ENCODE measurements around the gene UFC1. TPM values are rescaled to one million over a fixed set of nuclear protein-coding genes. Genes with fewer than 3 reads are reported as not detected.

Gene UFC1
- total RNA-seq, 4 donors from 2014 or later, result 42.0 to 100 (median 82.5) TPM

DNA sequence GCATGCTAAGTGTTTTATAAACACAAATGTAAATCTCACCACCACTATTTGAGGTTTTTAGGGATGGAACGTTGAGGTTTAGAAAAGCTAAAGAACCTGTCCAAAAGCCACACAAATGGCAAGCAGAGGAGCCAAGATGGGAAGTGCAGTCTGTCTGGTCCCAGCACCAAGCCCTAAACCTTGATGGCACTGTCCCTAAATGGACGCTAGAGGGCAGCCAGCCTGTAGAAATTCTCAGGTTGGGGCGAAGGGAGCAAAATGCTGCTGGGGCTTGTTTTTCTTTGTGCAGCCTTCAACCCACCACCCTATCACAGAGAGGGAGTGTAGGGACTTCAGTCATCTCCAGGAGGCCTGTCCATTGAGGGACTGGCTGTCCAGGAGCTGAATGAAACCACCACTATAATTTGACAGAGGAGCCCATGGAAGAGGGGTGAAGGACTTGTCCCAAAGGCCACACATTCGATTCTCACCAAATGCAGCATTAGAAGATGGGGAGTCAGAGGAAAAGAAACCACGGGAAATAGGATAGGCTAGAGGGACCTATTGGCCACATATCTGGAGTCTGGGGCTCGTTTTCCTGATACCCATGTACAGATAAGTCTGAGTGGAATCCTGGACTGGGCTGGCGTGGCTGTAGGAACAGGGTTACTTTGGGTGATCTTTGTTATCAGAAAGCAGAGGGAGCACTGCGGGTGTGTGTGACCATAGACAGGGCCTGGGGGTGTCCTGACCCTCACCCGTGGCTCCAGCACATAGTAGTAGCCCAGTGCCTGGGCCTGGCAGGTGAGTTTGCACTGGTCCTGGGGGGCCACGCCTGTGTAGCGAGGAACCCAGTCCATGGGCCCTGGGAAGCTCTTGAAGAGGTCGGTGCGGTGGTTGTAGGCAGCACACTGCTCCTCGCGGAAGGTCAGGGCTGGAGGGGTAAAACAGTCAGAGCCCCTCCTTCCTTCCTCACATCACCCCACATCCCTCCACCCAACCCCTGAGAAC is 39.0 kb downstream of the UFC1 start:
- peak in 1 of 2 donors; percentile 69 for DNase-seq (ENCODE audit: low spot score in 2 of 2)
- WGBS, 2 donors, result 53 to 59% methylated on average over 14 to 15 of the region's 15 CpGs
- no peak for TF ChIP-seq POLR2A (IDR thresholded peaks at IDR 0.05)
- TF ChIP-seq, protein P1, sequence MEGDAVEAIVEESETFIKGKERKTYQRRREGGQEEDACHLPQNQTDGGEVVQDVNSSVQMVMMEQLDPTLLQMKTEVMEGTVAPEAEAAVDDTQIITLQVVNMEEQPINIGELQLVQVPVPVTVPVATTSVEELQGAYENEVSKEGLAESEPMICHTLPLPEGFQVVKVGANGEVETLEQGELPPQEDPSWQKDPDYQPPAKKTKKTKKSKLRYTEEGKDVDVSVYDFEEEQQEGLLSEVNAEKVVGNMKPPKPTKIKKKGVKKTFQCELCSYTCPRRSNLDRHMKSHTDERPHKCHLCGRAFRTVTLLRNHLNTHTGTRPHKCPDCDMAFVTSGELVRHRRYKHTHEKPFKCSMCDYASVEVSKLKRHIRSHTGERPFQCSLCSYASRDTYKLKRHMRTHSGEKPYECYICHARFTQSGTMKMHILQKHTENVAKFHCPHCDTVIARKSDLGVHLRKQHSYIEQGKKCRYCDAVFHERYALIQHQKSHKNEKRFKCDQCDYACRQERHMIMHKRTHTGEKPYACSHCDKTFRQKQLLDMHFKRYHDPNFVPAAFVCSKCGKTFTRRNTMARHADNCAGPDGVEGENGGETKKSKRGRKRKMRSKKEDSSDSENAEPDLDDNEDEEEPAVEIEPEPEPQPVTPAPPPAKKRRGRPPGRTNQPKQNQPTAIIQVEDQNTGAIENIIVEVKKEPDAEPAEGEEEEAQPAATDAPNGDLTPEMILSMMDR (IDR thresholded peaks at IDR 0.05), result peak in 2 of 3 donors; percentile 57 to 75
- intact Hi-C loops (cut with DNase I; ENCODE audit: low total_unique reads), result no loop called here
- H3K4me3 ChIP-seq (ENCODE audit: low read depth, poor library complexity, severe bottlenecking), result no peak overlapping the region

DNA sequence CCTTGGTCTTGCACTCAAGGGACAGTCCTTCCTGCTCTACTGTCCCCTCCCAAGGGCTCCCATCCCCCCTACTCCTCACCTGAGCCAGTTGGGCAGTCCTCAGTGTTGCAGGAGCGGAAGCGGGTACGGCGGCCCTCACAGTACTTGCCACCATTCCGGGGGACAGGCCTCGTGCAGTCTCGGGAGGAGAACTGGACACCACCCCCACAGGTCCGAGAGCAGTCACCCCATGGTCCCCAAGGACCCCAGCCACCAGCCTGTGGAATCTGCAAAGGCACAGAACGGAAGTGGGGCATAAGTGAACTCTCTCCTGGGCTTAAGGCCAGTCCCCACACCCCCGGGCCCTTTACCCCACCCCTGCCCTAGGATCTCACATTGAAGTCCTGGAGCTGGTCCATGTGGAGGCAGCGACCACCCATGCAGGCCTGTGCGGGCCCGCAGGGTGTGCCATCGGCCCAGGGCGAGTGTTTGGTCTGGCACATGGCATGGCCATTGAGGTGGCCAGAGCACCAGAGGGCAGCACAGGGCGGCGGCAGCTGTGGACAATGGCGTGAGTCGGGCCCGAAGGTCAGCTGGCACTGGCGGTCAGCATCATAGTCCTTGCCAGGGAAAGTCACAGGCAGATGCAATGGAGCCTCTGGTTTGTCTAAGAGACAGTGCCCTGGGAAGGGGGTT is 39.9 kb downstream of the UFC1 start:
- WGBS, 2 donors, result 67 to 69% methylated on average over 21 of the region's 21 CpGs
- intact Hi-C loops (cut with DNase I; ENCODE audit: low total_unique reads), result no loop called here
- TF ChIP-seq POLR2A (IDR thresholded peaks at IDR 0.05), result no peak
- TF ChIP-seq, protein P1 (IDR thresholded peaks at IDR 0.05), result no peak
- DNase-seq (ENCODE audit: low spot score in 2 of 2), result no peak
- H3K4me3 ChIP-seq (ENCODE audit: low read depth, poor library complexity, severe bottlenecking), result no peak overlapping the region

DNA sequence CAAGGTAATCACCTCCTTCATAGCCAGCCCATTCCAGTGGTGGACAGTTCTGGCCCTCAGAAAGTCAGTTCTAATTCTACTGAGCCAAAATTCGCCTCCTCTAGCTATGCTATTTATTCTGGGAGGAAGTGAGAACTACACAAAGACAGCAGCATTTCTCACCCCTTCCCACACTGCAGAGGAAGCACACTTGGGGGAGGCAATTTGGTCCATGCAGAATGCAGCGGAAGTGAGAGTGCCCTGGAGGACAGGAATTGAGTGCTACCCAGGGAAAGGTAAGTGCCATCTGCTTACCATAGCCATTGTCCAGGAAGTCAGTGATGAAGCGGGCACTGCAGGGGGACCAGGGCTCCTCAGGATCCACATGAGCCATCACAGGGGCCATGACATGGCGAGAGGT is 41.4 kb downstream of the UFC1 start:
- DNase-seq (ENCODE audit: low spot score in 2 of 2), result no peak
- intact Hi-C loops (cut with DNase I; ENCODE audit: low total_unique reads), result no loop called here
- 82 to 93% methylated on average over 4 of the region's 4 CpGs for WGBS, 2 donors
- no peak overlapping the region for H3K4me3 ChIP-seq (ENCODE audit: low read depth, poor library complexity, severe bottlenecking)
- TF ChIP-seq, protein P1 (IDR thresholded peaks at IDR 0.05), result no peak
- TF ChIP-seq POLR2A (IDR thresholded peaks at IDR 0.05), result no peak

DNA sequence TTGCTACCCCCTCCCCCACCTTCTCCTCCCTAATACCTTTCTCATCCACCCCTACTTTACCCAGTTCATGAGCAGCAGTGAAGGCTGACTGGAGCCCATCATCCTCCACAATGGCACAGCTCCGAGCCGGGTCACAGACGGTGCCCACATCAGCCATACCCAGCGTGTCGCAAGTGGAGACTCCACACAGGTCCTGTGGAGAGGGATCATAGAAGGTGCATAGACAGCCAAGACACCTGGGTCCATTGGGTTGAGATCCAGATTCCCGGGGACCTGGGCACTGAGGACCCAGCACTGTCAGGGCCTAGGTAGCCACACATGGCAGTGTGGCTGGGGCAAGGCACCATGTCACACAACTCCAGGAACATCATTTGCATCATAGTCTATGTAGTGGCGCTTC is 42.3 kb downstream of the UFC1 start:
- WGBS, 2 donors, result 86 to 89% methylated on average over 7 of the region's 7 CpGs
- no peak for TF ChIP-seq POLR2A (IDR thresholded peaks at IDR 0.05)
- TF ChIP-seq, protein P1 (IDR thresholded peaks at IDR 0.05), result no peak
- no peak for DNase-seq (ENCODE audit: low spot score in 2 of 2)
- intact Hi-C loops (cut with DNase I; ENCODE audit: low total_unique reads), result no loop called here
- no peak overlapping the region for H3K4me3 ChIP-seq (ENCODE audit: low read depth, poor library complexity, severe bottlenecking)

DNA sequence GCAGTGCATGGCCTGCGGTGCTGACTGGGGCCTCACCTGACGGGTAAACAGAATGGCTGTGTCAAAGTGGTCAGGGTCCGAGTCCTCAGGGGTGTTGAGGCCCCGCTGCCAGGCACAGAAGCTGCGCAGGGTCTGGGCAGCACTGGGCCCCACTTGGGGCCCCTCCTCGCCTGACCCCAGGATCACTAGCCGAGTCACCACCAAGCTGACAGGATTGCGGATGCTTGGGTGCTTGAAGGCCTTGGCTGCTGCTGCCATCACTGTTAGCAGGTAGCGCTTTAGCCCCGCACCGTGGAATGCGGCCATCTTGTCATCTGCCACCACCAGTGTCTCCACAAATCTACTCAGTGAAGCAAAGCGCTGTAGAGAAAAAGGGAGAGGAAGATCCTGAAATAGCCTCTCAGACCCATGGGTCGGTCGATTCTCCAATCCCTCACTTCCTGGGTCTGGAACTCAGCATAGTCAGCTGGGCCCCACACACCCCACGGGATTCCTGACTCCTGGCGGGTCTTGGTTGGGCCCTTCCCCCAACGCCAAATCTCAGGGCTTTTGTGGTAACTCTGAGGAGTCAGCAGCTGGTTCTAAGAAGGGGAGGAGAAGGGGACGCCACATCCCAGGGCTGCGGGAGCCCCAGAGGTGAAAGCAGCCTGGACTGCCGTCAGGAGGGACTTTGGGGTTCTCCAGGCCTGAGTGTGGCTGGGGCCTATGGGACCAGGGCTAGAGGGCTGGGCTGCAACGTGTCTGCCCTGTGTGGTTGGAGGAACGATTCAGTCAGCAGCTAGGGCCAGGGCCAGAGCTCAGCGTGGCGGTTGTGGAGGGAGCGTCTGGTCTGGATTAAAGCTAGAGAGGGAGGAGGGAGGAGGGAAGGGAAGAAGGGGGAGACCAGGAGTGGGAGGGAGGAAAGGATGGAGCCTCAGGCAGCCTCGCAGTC is 43.0 kb downstream of the UFC1 start:
- intact Hi-C loops (cut with DNase I; ENCODE audit: low total_unique reads), result no loop called here
- 61 to 63% methylated on average over 24 to 27 of the region's 27 CpGs for WGBS, 2 donors
- peak overlapping the region; percentile 2 for H3K4me3 ChIP-seq (ENCODE audit: low read depth, poor library complexity, severe bottlenecking)
- TF ChIP-seq, protein P1 (IDR thresholded peaks at IDR 0.05), result no peak
- no peak for TF ChIP-seq POLR2A (IDR thresholded peaks at IDR 0.05)
- peak in 1 of 2 donors; percentile 90 for DNase-seq (ENCODE audit: low spot score in 2 of 2)
